Neural progenitor cell (in vitro differentiated cells): ENCODE measurements around the gene MEF2D. TPM values are rescaled to one million over a fixed set of nuclear protein-coding genes. Genes with fewer than 3 reads are reported as not detected.

Experiments used
- DNase-seq: peaks from one replicate; pipeline ENCODE4 v3.0.0-alpha.2; 2016; ENCODE audit warnings: low spot score
- H2AFZ ChIP-seq: fragments of 200-600 bp; sonication (generic); replicated peaks from 2 replicates; pipeline ENCODE4 v1.6.1; 2016; ENCODE audit warnings: antibody characterized with exemption
- H3F3A ChIP-seq: fragments of 200-600 bp; sonication (generic); 2 replicates; pipeline ENCODE4 v1.6.1; 2016; ENCODE audit warnings: antibody characterized with exemption, low read depth
- H3K27ac ChIP-seq: fragments of 200-600 bp; sonication (generic); 2 replicates; pipeline ENCODE4 v1.5.1; 2016; ENCODE audit warnings: mild to moderate bottlenecking
- H3K27me3 ChIP-seq: fragments of 200-600 bp; sonication (generic); 2 replicates; pipeline ENCODE4 v1.6.1; 2016; ENCODE audit warnings: mild to moderate bottlenecking, moderate library complexity
- H3K36me3 ChIP-seq: fragments of 200-600 bp; sonication (generic); 2 replicates; pipeline ENCODE4 v1.5.1; 2016
- H3K4me1 ChIP-seq: fragments of 200-600 bp; sonication (generic); 2 replicates; pipeline ENCODE4 v1.6.1; 2016; ENCODE audit warnings: mixed run types
- H3K4me2 ChIP-seq: fragments of 200-600 bp; sonication (generic); 2 replicates; pipeline ENCODE4 v1.6.1; 2016
- H3K4me3 ChIP-seq: fragments of 200-600 bp; sonication (generic); 2 replicates; pipeline ENCODE4 v1.5.1; 2016
- H3K79me2 ChIP-seq: fragments of 200-600 bp; sonication (generic); 2 replicates; pipeline ENCODE4 v1.6.1; 2016; ENCODE audit warnings: low read depth
- H3K9ac ChIP-seq: fragments of 200-600 bp; sonication (generic); 2 replicates; pipeline ENCODE4 v1.6.1; 2016
- H3K9me3 ChIP-seq: fragments of 200-600 bp; sonication (generic); 2 replicates; pipeline ENCODE4 v1.5.1; 2016; ENCODE audit warnings: low read depth
- H4K20me1 ChIP-seq: fragments of 200-600 bp; sonication (generic); 2 replicates; pipeline ENCODE4 v1.6.1; 2016; ENCODE audit warnings: low read depth
- H3K27ac Mint-ChIP-seq: 3 replicates; pipeline ENCODE4 v1.8.0; 2021; ENCODE audit warnings: mixed read lengths
- H3K27me3 Mint-ChIP-seq: 2 replicates; pipeline ENCODE4 v1.8.0; 2022; ENCODE audit warnings: low read depth, mild to moderate bottlenecking, inconsistent platforms, moderate library complexity, mixed read lengths; ENCODE audit not compliant: insufficient read depth
- H3K36me3 Mint-ChIP-seq: 3 replicates; pipeline ENCODE4 v1.8.0; 2021; ENCODE audit warnings: mixed read lengths
- H3K4me1 Mint-ChIP-seq: 3 replicates; pipeline ENCODE4 v1.8.0; 2021; ENCODE audit warnings: mixed read lengths
- H3K4me3 Mint-ChIP-seq: 3 replicates; pipeline ENCODE4 v1.8.0; 2021; ENCODE audit warnings: mild to moderate bottlenecking, moderate library complexity, mixed read lengths
- H3K9me3 Mint-ChIP-seq: 3 replicates; pipeline ENCODE4 v1.8.0; 2020; ENCODE audit warnings: mixed read lengths
- CTCF ChIP-seq: fragments of 200-600 bp; sonication (generic); IDR thresholded peaks from 2 replicates; pipeline ENCODE4 v1.5.1; 2017; ENCODE audit warnings: antibody characterized with exemption, mild to moderate bottlenecking
- EZH2 ChIP-seq: fragments of 200-600 bp; sonication (generic); IDR thresholded peaks from 2 replicates; pipeline ENCODE4 v1.6.1; 2017; ENCODE audit warnings: antibody characterized with exemption, mild to moderate bottlenecking, moderate library complexity
- EZH2phosphoT487 ChIP-seq: fragments of 200-600 bp; sonication (generic); IDR thresholded peaks from 2 replicates; pipeline ENCODE4 v1.6.1; 2017; ENCODE audit warnings: antibody characterized with exemption
- total RNA-seq: library from RNA; depleted of rRNA; stranded (reverse); fragments of >200 nt; gene quantifications from 2 replicates; pipeline ENCODE4 v1.2.3, GENCODE V29; 2015; ENCODE audit warnings: low replicate concordance

Gene MEF2D
- total RNA-seq, 1 donor from 2014 or later, result 1.8 TPM

DNA sequence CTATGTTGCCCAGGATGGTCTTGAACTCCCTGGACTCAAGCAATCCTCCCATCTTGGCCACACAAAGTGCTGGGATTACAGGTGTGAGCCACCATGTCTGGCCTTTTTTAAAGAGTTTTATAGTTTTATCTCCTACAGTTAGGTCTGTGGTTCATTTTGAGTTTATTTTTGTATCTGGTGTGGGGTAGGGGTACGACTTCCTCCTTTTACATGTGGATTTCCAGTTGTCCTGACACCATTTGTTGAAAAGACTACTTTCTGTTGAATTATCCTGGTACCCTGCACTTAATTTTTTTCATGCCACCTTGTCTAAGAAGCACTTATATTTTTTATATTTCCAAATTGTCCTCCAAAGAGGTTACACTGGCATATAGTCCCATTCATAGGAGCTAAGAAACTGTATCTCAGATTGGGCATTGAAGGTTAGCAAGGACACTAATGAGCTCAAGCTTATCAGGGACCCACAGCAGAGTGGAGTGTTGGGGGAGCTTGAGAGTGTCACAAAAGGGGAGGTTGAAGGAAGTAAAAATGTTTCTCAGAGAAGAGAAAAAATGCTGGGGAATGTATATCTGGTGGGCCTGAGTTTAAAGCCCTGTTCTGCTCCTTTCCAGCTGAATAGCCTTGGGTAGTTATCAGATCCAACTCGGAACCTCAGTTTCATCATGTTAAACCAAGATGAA is 23.4 kb upstream of the MEF2D start:
- H3K27ac Mint-ChIP-seq, result no peak overlapping the region
- H3K4me3 ChIP-seq, result no peak overlapping the region
- H3K9ac ChIP-seq, result no peak overlapping the region
- no peaks in the 10 kb centered on the region for H3K36me3 ChIP-seq
- H4K20me1 ChIP-seq, result no peaks in the 10 kb centered on the region
- H2AFZ ChIP-seq, result no peak overlapping the region
- no peak for DNase-seq
- peaks cover 6% of the 10 kb centered on the region for H3K4me1 Mint-ChIP-seq
- H3K27ac ChIP-seq, result no peak overlapping the region
- TF ChIP-seq EZH2phosphoT487 (no peak), CTCF (no peak), EZH2 (no peak)
- H3K27me3 ChIP-seq, result no peaks in the 10 kb centered on the region
- no peak overlapping the region for H3K4me2 ChIP-seq
- no peaks in the 10 kb centered on the region for H3K79me2 ChIP-seq
- H3K27me3 Mint-ChIP-seq, result peaks cover 4% of the 10 kb centered on the region
- no peaks in the 10 kb centered on the region for H3F3A ChIP-seq
- no peaks in the 10 kb centered on the region for H3K9me3 Mint-ChIP-seq
- H3K9me3 ChIP-seq, result no peaks in the 10 kb centered on the region
- H3K4me3 Mint-ChIP-seq, result no peak overlapping the region
- peaks cover 26% of the 10 kb centered on the region for H3K36me3 Mint-ChIP-seq
- no peaks in the 10 kb centered on the region for H3K4me1 ChIP-seq

DNA sequence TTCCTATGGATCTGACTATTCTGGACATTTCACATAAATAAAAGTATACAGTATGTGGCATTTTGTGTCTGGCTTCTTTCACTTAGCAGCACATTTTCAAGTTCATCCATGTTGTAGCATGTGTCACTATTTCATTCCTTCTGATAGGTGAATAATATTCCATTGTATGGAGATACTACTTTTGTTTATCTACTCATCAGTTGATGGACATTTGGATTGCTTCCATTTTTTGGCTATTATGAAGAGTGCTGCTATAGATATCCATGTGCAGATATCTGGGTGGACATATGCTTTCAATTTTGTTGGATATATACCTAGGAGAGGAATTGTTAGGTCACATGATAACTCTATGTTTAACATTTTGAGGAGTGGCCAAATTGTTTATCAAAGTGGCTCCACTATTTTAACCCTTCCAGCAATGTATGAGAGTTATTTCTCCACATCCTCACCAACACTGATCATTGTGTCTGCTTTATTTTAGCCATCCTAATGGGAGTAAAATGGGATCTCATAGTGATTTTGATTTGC is 21.9 kb upstream of the MEF2D start:
- no peaks in the 10 kb centered on the region for H3K27me3 ChIP-seq
- H3K4me3 Mint-ChIP-seq, result no peak overlapping the region
- H3K4me1 ChIP-seq, result no peaks in the 10 kb centered on the region
- no peak overlapping the region for H3K27ac ChIP-seq
- H3K4me1 Mint-ChIP-seq, result peaks cover 6% of the 10 kb centered on the region
- peaks cover 19% of the 10 kb centered on the region for H3K36me3 Mint-ChIP-seq
- no peaks in the 10 kb centered on the region for H3K36me3 ChIP-seq
- H3K79me2 ChIP-seq, result no peaks in the 10 kb centered on the region
- peaks cover 2% of the 10 kb centered on the region for H3K27me3 Mint-ChIP-seq
- no peak overlapping the region for H3K27ac Mint-ChIP-seq
- H3K9me3 Mint-ChIP-seq, result no peaks in the 10 kb centered on the region
- no peak overlapping the region for H3K4me2 ChIP-seq
- no peaks in the 10 kb centered on the region for H3K9me3 ChIP-seq
- no peak for DNase-seq
- no peak overlapping the region for H2AFZ ChIP-seq
- H3F3A ChIP-seq, result no peaks in the 10 kb centered on the region
- no peak for TF ChIP-seq EZH2
- no peak for TF ChIP-seq EZH2phosphoT487
- TF ChIP-seq CTCF, result no peak
- H3K9ac ChIP-seq, result no peak overlapping the region
- no peak overlapping the region for H3K4me3 ChIP-seq
- no peaks in the 10 kb centered on the region for H4K20me1 ChIP-seq

DNA sequence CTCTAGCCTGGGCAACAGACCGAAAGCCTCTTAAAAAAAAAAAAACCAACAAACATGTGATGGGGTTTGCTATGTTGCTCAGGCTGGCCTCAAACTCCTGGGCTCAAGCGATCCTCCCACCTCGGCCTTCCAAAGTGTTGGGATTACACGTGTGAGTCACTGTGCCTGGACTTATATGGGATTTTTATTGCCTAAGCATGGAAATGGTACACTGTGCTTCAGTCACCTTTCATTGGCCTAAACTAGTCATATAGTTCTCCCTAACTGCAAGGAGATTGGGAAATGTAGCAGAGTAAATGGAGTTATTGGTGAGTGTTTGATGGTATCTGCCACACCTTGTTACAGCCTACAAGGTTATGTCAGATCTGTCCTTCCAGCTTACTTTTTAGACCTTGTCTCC is 17.2 kb upstream of the MEF2D start:
- Mint-ChIP-seq H3K27ac (no peak overlapping the region), H3K4me3 (no peak overlapping the region)

More for the DNA sequence above, 17.2 kb upstream of the MEF2D start:
- Mint-ChIP-seq H3K4me1 (no peaks in the 10 kb centered on the region), H3K27me3 (peaks cover 15% of the 10 kb centered on the region), H3K9me3 (no peaks in the 10 kb centered on the region), H3K36me3 (no peaks in the 10 kb centered on the region)
- no peaks in the 10 kb centered on the region for H3K4me1 ChIP-seq
- no peaks in the 10 kb centered on the region for H3K79me2 ChIP-seq
- no peaks in the 10 kb centered on the region for H3K36me3 ChIP-seq
- DNase-seq, result no peak
- H3K27me3 ChIP-seq, result no peaks in the 10 kb centered on the region
- H3K27ac ChIP-seq, result no peak overlapping the region
- no peaks in the 10 kb centered on the region for H3K9me3 ChIP-seq
- H3K9ac ChIP-seq, result no peak overlapping the region
- no peaks in the 10 kb centered on the region for H3F3A ChIP-seq
- H2AFZ ChIP-seq, result no peak overlapping the region
- H3K4me2 ChIP-seq, result no peak overlapping the region
- H3K4me3 ChIP-seq, result no peak overlapping the region
- TF ChIP-seq EZH2, result no peak
- no peak for TF ChIP-seq EZH2phosphoT487
- TF ChIP-seq CTCF, result no peak
- no peaks in the 10 kb centered on the region for H4K20me1 ChIP-seq
